Activated naive CD8-positive, alpha-beta T cell (primary cell): ENCODE measurements around the gene CIDEC.
"Not testable (repeated sequence)": the region's sequence is repeated elsewhere in the genome, so short reads cannot be mapped to it uniquely, and the experiment has no call there.

Experiments used
- H3K27ac Mint-ChIP-seq: one replicate; pipeline ENCODE4 v1.8.0; 2021; ENCODE audit warnings: mixed read lengths
- H3K27me3 Mint-ChIP-seq: one replicate; pipeline ENCODE4 v1.8.0; 2021; ENCODE audit warnings: mixed read lengths
- H3K36me3 Mint-ChIP-seq: one replicate; pipeline ENCODE4 v1.8.0; 2021; ENCODE audit warnings: mixed read lengths
- H3K4me1 Mint-ChIP-seq: one replicate; pipeline ENCODE4 v1.8.0; 2021; ENCODE audit warnings: low read depth, mixed read lengths
- H3K4me3 Mint-ChIP-seq: one replicate; pipeline ENCODE4 v1.8.0; 2021; ENCODE audit warnings: mild to moderate bottlenecking, mixed read lengths
- H3K9me3 Mint-ChIP-seq: one replicate; pipeline ENCODE4 v1.8.0; 2021; ENCODE audit warnings: low read depth, mixed read lengths

CIDEC gene

DNA sequence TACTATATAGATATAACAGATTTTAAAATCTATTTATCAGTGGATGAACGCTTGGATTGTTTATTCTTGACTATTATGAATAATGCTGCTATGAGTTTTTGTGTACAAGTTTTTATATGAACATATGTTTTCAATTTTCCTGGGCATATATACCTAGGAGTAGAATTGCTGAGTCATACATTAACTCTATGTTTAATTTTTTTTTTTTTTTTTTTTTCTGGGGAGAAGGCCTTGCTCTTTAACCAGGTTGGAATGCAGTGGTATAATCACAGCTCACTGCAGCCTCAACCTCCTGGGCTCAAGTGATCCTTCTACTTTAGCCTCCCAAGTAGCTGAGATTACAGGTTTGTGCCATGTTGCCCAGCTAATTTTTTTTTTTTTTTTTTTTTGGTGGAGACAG, 9.1 kb downstream of the CIDEC start:
- no peaks in the 10 kb centered on the region for H3K27me3 Mint-ChIP-seq
- no peaks in the 10 kb centered on the region for H3K36me3 Mint-ChIP-seq
- no peak overlapping the region for H3K4me3 Mint-ChIP-seq
- no peaks in the 10 kb centered on the region for H3K4me1 Mint-ChIP-seq
- H3K27ac Mint-ChIP-seq, result no peak overlapping the region
- no peaks in the 10 kb centered on the region for H3K9me3 Mint-ChIP-seq

DNA sequence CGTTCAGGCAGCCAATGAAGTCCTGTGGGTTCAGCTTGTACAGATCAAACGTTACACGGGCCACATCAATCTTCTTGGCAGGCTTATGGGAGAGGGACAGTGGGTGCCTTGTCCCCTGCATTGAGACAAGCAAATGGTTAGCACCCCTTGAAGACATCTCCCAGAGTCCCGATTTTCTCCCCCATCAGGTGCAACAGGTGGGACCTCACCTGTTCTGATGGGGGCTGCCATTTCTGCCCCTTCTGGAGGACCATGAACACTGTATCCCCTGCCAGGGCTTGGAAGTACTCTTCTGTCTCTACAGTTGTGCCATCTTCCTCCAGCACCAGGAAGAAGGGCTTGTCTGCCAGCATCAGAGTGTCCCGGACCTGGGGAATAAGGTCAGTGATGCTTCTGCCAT, 10.1 kb downstream of the CIDEC start:
- Mint-ChIP-seq H3K36me3 (no peaks in the 10 kb centered on the region), H3K4me1 (no peaks in the 10 kb centered on the region), H3K27ac (no peak overlapping the region), H3K4me3 (no peak overlapping the region), H3K9me3 (no peaks in the 10 kb centered on the region), H3K27me3 (no peaks in the 10 kb centered on the region)

DNA sequence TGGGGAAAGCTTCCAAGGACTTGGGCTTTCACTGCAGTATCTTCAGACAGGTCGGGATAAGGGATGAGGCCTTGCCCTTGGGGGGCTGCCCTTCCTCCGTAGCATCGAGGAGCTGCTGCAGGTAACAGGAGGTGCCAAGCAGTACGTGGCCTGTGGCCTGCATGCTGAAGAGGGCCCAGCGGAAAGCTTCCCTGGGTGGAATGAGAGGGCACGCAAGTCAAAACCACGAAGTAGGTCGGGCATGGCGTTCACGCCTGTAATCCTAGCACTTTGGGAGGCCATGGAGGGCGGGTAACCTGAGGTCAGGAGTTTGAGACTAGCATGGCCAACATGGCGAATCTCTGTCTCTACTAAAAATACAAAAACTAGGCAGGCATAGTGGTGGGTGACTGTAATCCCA, 12.9 kb downstream of the CIDEC start:
- no peaks in the 10 kb centered on the region for H3K4me1 Mint-ChIP-seq
- H3K9me3 Mint-ChIP-seq, result no peaks in the 10 kb centered on the region
- no peak overlapping the region for H3K27ac Mint-ChIP-seq
- no peaks in the 10 kb centered on the region for H3K27me3 Mint-ChIP-seq
- no peaks in the 10 kb centered on the region for H3K36me3 Mint-ChIP-seq
- no peak overlapping the region for H3K4me3 Mint-ChIP-seq

- H3K36me3 Mint-ChIP-seq, result no peaks in the 10 kb centered on the region
- peaks cover 1% of the 10 kb centered on the region for H3K4me1 Mint-ChIP-seq
- H3K27ac Mint-ChIP-seq, result no peak overlapping the region
- H3K27me3 Mint-ChIP-seq, result peaks cover 3% of the 10 kb centered on the region
- no peak overlapping the region for H3K4me3 Mint-ChIP-seq
- no peaks in the 10 kb centered on the region for H3K9me3 Mint-ChIP-seq
Measured at GRCh38 chr3:9866639-9867038, 13.4 kb downstream of the CIDEC start.

DNA sequence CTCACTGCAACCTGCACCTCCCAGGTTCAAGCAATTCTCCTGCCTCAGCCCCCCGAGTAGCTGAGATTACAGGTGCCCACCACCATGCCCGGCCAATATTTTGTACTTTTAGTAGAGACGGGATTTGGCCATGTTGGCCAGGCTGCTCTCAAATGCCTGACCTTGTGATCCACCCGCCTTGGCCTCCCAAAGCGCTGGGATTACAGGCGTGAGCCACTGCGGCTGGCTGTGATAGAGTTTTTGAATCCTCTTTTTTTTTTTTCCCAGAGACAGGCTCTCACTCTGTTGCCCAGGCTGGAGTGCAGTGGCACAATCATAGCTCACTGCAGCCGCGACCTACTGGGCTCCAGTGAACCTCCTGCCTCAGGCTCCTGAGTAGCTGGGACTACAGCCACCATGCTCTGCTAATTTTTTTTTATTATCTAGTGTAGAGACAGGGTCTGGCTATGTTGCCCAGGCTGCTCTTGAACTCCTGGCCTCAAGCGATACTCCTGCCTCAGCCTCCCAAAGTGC, 14.9 kb downstream of the CIDEC start:
- H3K4me1 Mint-ChIP-seq, H3K4me3 Mint-ChIP-seq, H3K9me3 Mint-ChIP-seq, H3K27me3 Mint-ChIP-seq, H3K36me3 Mint-ChIP-seq, H3K27ac Mint-ChIP-seq: not testable (repeated sequence)

DNA sequence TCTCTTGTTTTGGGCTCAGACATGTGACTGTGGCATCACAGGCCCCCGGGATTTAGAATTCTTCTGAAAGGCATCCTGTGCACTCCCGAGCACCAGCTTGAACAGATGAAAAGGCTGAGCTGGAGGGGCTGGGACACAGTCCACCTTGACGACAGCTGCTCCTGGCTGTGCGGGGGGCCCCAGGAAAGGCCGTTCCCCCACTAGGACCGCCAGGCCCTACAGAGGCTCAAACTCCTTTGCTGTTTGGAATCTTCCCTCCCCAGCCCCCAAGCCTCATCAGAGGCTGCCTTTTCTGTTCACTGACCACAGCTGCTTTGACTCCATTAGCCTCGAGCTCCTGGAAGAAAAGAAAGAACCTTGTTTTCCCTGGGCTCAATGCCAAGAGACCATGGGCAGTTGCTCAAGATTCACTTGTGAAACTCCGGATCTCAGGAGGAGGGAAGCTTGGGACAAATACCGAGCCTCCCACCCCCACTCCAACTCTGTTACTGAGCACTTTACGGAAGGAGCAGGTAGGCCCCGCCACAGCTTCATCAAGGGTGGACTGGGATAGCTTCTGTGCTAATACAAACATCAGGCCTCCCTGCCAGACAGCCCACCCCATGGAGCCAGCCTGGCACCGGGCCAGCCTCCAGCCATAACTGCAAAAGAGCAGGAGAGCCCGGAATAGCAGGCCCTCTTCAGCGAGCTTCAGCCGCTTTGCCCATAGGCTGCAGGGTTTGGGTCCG, 15.7 kb downstream of the CIDEC start:
- Mint-ChIP-seq H3K27ac (no peak overlapping the region), H3K9me3 (no peaks in the 10 kb centered on the region), H3K4me1 (peaks cover 1% of the 10 kb centered on the region), H3K27me3 (peaks cover 3% of the 10 kb centered on the region), H3K36me3 (no peaks in the 10 kb centered on the region), H3K4me3 (no peak overlapping the region)

- Mint-ChIP-seq H3K9me3 (no peaks in the 10 kb centered on the region), H3K4me3 (no peak overlapping the region), H3K36me3 (no peaks in the 10 kb centered on the region), H3K27ac (no peak overlapping the region), H3K4me1 (peaks cover 1% of the 10 kb centered on the region), H3K27me3 (peaks cover 3% of the 10 kb centered on the region)
Measured at GRCh38 chr3:9863058-9863772, 16.8 kb downstream of the CIDEC start.

DNA sequence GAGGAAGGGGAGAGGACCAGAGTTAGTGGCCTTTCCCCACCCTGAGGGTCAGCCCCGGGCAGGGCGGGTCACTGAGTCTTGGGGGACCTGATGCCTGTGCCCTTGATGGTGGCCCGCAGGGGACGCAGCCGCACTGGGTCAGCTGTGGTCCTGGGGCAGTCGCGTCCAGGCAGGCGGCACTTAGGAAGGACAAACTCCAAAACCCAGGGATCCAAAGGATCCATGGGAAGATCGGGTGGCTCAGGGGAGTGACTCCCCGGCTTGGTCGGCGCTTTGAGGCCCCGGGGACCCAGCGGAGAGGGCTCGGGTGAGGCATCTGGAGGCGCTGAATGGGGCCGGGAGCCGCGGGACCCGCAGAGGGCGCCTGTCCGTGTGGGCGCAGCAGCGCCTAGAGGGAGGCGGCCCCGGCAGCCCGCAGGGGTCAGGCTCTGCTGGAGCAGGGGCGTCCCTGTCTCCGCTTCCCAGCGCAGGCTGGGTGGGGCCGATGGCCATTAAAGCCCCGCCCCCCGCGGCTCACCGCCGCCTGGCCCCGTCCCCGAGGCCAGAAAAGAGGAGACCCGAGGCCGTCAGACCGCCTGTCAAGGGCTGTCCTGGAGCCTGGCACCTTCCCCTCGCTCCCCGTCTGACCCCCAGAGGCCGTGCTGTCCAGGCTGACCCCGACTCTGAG, 17.5 kb downstream of the CIDEC start:
- no peaks in the 10 kb centered on the region for H3K36me3 Mint-ChIP-seq
- peak overlapping the region; percentile 23 for H3K4me3 Mint-ChIP-seq
- H3K4me1 Mint-ChIP-seq, result peaks cover 1% of the 10 kb centered on the region
- H3K9me3 Mint-ChIP-seq, result no peaks in the 10 kb centered on the region
- H3K27ac Mint-ChIP-seq, result no peak overlapping the region
- peaks cover 3% of the 10 kb centered on the region for H3K27me3 Mint-ChIP-seq

- H3K36me3 Mint-ChIP-seq, result no peaks in the 10 kb centered on the region
- H3K27me3 Mint-ChIP-seq, result peaks cover 3% of the 10 kb centered on the region
- H3K4me3 Mint-ChIP-seq, result no peak overlapping the region
- no peaks in the 10 kb centered on the region for H3K9me3 Mint-ChIP-seq
- peaks cover 1% of the 10 kb centered on the region for H3K4me1 Mint-ChIP-seq
- no peak overlapping the region for H3K27ac Mint-ChIP-seq
Measured at GRCh38 chr3:9861626-9862130, 18.4 kb downstream of the CIDEC start.

DNA sequence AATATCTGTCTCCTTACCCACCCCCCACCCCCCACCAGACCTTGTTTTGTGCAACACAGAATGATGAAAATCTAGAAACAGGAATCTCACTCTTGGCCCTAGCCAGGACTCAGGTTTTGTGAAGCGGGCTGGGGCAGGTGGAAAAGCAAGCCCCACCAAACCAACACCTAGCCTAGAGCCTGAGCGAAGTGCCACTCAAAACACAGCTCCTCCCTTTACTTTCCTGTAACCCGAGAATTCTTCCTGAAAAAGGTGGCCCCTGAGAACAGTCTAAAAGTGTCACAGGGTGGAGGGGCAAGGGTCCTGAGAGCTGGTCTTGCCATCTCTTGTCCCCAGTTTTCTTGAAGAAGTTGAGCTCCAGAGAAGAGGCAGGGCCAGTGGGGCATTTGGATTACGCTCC, 18.9 kb downstream of the CIDEC start:
- Mint-ChIP-seq H3K27ac (no peak overlapping the region), H3K36me3 (no peaks in the 10 kb centered on the region), H3K4me3 (no peak overlapping the region), H3K4me1 (peaks cover 1% of the 10 kb centered on the region), H3K9me3 (no peaks in the 10 kb centered on the region), H3K27me3 (peaks cover 3% of the 10 kb centered on the region)

DNA sequence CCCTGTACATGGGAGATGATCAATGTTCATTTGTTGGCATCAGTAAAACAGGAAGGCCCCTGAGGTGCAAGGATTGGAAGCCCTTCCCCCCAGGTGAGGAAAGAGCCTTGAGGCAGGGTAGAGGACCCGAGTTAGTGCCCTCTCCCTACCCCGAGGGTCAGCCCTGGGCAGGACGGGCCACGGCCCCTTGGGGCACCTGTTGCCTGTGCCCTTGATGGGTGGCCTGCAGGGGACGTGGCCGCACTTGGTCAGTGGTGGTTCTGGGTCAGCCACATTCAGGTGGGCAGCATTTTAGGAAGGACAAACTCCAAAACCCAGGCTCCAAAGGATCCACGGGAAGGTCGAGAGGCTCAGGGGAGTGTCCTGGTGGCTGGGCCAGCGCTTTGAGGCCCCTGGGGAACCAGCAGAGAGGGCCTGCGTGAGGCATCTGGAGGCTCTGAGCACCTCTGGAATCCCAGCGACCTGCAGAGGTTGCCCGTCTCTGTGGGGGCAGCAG, 20.5 kb downstream of the CIDEC start:
- H3K27me3 Mint-ChIP-seq, result peaks cover 3% of the 10 kb centered on the region
- peaks cover 1% of the 10 kb centered on the region for H3K4me1 Mint-ChIP-seq
- H3K9me3 Mint-ChIP-seq, result no peaks in the 10 kb centered on the region
- no peak overlapping the region for H3K4me3 Mint-ChIP-seq
- H3K36me3 Mint-ChIP-seq, result no peaks in the 10 kb centered on the region
- no peak overlapping the region for H3K27ac Mint-ChIP-seq

DNA sequence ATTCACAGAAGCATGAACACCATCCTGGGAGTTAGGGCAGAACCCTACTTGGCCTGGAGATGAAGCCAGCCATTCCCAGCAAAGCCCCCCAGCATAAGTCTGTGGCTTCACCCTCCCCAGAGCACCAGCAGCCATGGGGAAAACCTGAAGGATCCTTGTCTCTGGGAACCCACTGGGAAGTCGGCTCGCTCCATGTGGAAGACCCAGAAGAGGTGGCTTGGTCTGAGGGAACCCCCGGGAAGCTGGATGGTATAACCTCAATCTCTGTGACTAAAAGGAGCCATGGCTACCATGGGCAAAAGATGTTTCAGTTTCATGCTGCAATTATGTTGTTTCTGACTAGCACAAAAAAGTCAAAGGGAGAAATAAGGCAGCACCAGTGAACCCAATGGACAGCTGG, 24.5 kb downstream of the CIDEC start:
- Mint-ChIP-seq H3K27me3 (no peaks in the 10 kb centered on the region), H3K4me1 (no peaks in the 10 kb centered on the region), H3K36me3 (no peaks in the 10 kb centered on the region), H3K4me3 (no peak overlapping the region), H3K27ac (no peak overlapping the region), H3K9me3 (no peaks in the 10 kb centered on the region)

DNA sequence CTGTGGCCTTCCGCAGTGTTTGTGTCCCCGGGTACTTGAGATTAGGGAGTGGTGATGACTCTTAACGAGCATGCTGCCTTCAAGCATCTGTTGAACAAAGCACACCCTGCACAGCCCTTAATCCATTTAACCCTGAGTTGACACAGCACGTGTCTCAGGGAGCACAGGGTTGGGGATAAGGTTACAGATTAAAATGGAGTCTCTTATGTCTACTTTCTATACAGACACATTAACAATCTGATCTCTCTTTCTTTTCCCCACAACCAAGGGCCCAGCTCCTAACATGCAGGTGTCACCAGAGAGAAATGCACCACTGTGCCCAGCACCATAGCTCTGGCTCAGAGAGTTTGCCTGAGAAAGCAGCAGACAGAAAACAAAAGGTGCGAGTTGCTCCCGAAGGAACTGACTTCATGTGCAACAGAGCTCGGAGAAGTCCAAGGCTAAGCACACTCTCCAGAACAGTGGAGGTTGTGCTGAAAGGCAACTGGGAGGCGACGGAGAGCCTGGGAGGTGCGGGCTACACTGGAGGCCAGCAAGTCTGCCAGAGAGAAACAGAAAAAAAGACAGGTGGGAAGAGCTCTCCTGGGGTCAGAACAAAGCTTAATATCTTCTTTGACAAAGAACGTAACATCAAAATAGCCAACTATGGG, 25.6 kb downstream of the CIDEC start:
- H3K9me3 Mint-ChIP-seq, H3K27ac Mint-ChIP-seq, H3K27me3 Mint-ChIP-seq, H3K36me3 Mint-ChIP-seq, H3K4me1 Mint-ChIP-seq, H3K4me3 Mint-ChIP-seq: not testable (repeated sequence)

DNA sequence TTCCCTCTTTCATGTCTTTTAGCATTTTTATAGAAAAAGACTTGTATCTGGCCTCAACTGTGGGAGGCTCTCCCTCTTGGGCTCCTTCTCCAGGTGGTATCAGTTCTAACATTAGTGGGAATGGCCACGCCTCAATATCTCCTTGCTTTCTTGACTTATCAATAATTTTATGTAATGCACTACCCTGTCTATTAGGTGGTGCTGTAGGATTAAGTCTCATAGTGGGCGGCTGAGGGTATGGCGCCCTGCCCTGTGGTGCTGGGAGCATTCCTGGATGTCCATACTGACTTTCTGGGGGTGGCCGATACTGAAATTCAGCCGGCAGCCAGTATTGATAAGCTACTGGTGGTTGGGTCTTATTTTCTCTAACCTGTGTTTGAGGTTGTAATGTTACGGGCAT, 27.5 kb downstream of the CIDEC start:
- no peaks in the 10 kb centered on the region for H3K36me3 Mint-ChIP-seq
- no peak overlapping the region for H3K4me3 Mint-ChIP-seq
- H3K27ac Mint-ChIP-seq, result no peak overlapping the region
- H3K27me3 Mint-ChIP-seq, result no peaks in the 10 kb centered on the region
- no peaks in the 10 kb centered on the region for H3K9me3 Mint-ChIP-seq
- H3K4me1 Mint-ChIP-seq, result no peaks in the 10 kb centered on the region

- not testable (repeated sequence) for H3K27me3 Mint-ChIP-seq, H3K4me1 Mint-ChIP-seq, H3K9me3 Mint-ChIP-seq, H3K36me3 Mint-ChIP-seq, H3K4me3 Mint-ChIP-seq, H3K27ac Mint-ChIP-seq
Measured at GRCh38 chr3:9851926-9852325, 28.1 kb downstream of the CIDEC start.
